Putamen (tissue), 1 donor: Measurements from ENCODE around the gene AGAP1.
A peak's percentile ranks its signal among the peaks of the same experiment; 100 is the strongest.

Experiments
- DNase-seq: peaks from one replicate; pipeline ENCODE4 v3.0.0-alpha.2; 2016; ENCODE audit warnings: low spot score

The AGAP1 gene

DNA sequence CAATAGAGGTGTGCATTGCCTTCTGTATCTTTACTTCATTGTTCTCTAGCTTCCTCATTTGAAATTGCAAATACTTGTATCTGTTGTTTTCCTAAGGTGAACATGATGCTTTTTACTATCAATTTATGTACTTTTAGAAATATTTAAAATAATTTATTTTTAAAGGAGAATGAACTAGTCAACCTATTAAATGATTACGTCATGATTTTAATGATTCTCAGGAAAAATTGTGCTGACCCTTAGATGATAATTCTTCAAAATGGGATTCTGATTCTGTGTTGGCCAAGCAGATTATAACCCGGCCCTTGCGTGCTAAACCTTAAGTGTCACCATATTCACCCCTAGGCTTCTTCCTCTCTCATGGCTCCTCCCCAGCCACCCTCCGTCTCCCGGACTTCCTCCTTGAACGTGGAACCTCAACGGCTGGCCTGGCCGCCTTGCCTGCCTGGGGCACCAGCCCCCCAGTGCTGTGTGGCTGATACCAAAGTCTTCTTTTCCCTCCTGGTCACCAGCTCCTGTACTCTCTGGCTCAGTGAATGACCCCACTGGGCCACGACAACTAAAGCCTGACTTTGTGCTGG is 382.3 kb downstream of the AGAP1 start:
- no peak for DNase-seq

DNA sequence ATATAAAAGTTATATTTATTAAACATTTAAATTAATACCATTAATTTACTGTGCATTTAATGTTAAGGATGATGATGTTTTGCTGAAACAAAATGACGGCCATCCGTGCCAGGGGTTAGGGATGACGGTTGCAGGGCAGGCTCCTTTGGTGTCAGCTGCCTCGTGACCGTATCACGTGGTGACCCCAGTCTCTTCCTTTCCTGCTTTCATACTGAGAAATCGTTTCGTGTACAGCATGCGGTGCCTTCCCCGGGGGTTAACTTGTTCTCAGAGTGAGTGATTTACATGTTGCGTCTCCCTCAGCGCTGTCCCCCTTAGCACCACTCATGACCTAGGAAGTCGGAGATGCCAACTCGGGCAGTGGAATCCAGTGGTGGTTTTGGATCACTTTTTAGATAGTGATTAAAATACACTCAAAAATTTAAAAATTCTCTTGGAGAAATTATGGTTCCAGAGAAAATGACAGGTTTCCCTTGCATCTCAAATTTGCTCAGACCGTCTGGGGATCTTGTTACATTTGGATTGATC is 383.5 kb downstream of the AGAP1 start:
- DNase-seq, result no peak

GRCh38 chr2:235879116-235879515 is 385.3 kb downstream of the AGAP1 start:
- no peak for DNase-seq

- DNase-seq, result no peak
Measured at GRCh38 chr2:235883675-235884074, 389.8 kb downstream of the AGAP1 start.

DNA sequence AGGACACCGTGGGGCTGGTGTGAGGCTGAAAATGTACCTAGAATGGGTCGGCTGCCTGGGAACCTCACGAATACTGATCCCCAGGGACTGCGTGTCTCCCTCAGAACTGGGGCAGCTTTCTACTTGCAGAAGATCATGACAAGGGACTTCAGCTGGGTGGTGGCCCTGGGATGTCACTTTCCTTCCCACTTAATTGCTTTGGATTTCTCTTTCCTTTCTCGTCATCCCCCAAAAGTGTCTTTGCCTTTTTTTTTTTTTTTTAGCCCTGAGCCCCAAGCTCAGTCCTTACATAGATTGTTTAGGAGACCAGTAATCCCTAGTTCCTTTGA is 395.4 kb downstream of the AGAP1 start:
- DNase-seq, result no peak

- no peak for DNase-seq
Measured at GRCh38 chr2:235893129-235893698, 399.4 kb downstream of the AGAP1 start.

DNA sequence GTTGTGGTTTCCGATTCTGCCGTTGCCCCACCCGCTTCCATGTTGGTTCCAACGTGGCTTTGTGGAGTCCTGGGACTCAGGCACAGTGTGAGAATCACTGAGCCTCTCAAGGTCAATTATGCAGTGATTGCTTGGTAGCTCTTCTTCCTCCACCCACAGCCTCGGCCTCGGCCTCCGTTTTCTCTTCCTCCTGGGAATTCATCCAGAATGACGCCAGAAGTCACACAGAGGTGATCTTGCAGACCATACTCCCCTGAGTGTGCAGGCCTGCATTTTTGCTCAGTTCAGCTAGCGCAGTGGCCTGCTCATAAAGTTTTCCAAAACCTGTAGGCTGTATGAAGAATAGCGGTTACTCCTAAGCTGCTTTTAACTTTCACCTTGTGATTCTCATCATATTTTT is 401.0 kb downstream of the AGAP1 start:
- DNase-seq, result no peak

GRCh38 chr2:235896061-235896460 is 402.2 kb downstream of the AGAP1 start:
- no peak for DNase-seq

DNA sequence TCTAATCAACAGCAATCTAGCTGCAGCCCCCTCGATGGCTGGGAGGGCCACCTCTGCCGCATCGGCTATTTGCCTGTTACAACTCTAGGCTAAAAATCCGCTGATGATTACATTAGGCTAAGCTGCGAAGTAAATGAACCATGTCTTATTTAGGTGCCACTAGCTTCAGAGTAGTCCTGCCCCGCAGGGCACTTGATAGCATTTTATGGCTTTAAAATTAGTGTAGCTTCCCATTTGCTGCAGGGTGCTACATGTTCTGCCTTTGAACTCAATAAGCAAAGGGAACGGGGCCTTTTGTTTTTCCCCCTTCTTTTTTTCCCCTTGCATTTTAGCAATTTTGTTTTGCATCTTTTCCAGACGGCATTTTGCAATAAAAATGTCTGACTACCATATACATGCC is 404.1 kb downstream of the AGAP1 start:
- no peak for DNase-seq

DNA sequence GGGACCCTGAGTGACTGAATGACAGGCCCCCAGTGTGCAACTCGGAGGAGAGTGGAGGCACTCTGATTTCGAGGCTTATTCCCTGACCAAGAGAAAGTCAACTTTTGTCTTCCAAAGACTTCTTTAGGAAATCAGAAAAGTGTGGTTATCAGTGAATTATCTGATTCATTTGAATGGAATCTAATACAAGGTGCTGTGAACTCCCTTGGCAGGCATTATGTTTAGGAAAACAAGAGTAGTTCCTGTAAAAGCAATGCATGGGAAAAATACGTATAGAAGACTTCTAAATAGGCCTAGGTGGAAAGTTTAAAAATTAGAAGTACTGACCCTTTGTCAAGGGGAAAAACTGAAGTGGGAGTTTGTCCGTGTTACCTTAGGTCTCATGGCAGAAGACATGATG is 404.9 kb downstream of the AGAP1 start:
- DNase-seq, result no peak

- DNase-seq, result no peak
Measured at GRCh38 chr2:235900631-235901030, 406.8 kb downstream of the AGAP1 start.

DNA sequence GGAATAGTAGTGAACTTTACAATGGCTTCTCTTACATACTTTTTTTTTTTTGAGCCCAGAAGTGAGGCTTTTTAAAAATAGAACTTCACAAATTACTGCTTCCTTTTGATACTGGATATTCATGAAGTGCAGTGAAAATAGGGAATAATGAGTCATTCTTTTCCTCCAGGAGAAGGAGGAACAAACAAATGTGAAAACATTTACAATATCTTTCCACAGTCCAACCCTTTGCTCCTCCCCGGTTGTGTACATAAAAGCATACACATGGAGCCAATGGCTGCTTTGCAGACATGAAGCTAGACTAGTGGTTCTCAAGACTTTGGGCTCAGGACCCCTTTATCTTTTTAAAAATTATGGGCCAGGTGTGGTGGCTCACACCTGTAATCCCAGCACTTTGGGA is 407.4 kb downstream of the AGAP1 start:
- DNase-seq, result no peak

- DNase-seq, result peak; percentile 18
Measured at GRCh38 chr2:235903782-235904584, 410.1 kb downstream of the AGAP1 start.

DNA sequence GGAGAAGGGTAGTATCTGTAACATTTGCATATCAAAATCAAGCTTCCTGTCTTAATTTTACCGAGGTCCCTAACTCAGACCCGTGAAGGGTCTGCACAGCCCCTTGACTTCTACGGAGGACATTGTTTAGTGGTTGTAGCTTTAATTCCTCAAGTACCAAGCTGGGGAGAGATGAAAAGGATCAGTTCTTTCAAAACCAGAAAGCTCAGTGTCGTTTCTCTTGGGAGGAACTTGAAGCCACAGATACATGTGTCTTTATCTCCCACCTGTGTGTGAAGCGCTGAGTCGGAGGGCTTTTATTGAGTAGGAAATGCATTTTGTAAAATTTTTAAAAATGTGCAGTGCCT is 410.7 kb downstream of the AGAP1 start:
- DNase-seq, result no peak

DNA sequence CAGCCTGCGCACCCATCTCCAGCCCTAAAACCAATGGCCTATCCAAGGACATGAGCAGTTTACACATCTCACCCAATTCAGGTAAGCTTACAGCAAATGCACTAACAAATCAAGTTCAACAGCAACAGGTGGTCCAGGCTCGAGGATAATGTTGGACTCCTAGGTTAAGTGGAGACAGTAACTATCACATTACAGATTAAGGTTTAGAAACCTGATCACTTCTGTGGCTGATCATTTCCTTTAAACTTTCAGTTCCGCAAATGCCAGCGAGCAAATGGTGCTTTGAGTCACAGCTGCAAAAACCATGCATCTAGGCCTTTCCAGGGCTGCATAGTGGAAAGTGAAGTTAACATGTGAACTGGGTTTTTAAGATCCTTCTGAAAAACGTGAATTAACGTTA is 415.0 kb downstream of the AGAP1 start:
- DNase-seq, result no peak

- no peak for DNase-seq
Measured at GRCh38 chr2:235909358-235909757, 415.5 kb downstream of the AGAP1 start.

DNA sequence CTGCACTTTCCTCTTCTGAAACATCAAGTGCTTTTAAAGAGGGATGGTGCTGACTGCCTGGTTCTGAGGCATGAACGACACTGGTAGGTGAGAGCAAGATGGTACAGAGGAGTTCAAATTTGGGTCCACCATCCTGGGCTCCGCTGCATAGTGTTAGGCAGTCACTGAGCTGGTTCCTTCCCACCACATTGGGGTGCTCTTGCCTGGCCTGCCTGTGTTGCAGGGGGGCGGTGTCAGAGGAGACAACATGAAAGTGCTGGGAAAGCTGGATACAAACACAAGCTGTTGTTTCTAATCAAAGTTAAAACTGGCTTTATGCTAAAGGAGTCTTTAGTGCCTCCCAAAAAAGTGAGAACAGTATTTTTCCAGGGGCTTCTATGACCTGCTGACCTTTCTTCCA is 416.2 kb downstream of the AGAP1 start:
- DNase-seq, result no peak

- DNase-seq, result no peak
Measured at GRCh38 chr2:235911125-235911524, 417.3 kb downstream of the AGAP1 start.

- no peak for DNase-seq
Measured at GRCh38 chr2:235911633-235912233, 417.9 kb downstream of the AGAP1 start.

GRCh38 chr2:235914756-235915155 is 420.9 kb downstream of the AGAP1 start:
- DNase-seq, result no peak

DNA sequence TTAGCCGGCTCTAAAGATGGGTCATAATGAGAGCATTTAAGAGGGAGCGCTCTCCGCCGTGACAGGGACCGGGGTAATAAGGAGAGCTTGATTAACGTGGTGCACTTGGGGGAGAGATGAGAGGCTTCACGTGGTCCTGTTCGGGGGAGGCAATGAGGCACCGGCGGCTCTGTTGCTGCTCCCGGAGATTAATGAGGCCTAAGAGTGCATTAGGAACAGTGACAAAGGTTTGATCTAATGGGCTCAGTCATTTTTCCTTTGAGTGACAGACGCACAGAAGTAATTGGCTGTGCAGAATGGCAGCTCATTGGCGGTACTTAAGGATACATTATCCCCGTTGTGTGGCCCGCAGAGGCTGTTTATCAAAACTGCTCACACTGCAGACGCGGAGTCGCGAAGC is 423.7 kb downstream of the AGAP1 start:
- DNase-seq, result peak; percentile 20

GRCh38 chr2:235918876-235919275 is 425.0 kb downstream of the AGAP1 start:
- no peak for DNase-seq

GRCh38 chr2:235920216-235920865 is 426.5 kb downstream of the AGAP1 start:
- DNase-seq, result no peak
